Endometrial microvascular endothelial cells (primary cell): ENCODE results near the gene MPZL3. TPM values are rescaled to one million over a fixed set of nuclear protein-coding genes. Genes with fewer than 3 reads are reported as not detected.

Experiments
- in situ Hi-C: cut with HindIII; loops from 2 replicates; pipeline ENCODE4 v1.10.0; 2017; ENCODE audit warnings: low sequenced_read_pairs, low pct_unique_long_range_greater_than_20kb; ENCODE audit errors: inconsistent ontology term
- total RNA-seq: library from RNA; depleted of rRNA; stranded (reverse); fragments of >200 nt; gene quantifications from one replicate; pipeline ENCODE4 v1.2.3, GENCODE V29; 2015; ENCODE audit errors: inconsistent ontology term

Gene MPZL3
- total RNA-seq, 1 donor from 2014 or later = 10.3 TPM

DNA sequence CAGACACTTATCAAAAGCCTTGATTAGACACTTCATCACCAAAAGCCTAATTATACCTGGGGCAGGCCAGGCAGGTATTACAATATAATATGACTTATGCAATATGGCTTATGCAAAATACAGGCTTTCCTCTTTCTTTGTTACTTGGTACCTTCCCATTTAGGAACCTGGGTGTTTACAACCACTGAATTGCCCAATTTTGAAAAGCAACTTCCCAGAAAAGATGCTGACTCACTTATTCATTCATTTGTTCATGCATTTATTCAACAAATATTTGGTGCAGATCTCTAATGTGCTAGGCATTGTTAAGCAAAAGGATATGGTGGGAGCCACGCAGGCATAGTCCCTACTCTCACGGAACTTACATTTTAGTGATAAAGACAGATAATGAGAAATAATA, 13.7 kb downstream of the MPZL3 start:
- in situ Hi-C loops = no loop called here

DNA sequence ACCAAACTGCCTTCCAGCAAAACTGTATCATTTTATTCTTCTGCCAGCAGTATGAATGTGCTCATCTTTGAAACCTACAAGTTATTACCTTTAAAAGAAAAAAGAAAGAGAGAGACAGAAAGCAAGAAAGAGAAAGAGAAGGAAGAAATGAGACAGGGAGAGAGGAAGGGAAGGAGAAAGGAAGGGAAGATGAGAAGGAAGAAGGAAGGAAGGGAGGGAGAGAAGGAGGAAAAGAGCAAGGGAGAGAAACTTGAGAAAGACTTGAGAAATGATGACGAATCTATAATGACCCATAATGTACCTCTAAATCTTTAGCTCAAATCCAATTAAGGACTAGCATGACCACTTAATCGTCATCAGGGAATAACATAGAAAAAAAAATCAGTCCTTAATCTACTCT, 16.0 kb downstream of the MPZL3 start:
- in situ Hi-C loops = no loop called here

DNA sequence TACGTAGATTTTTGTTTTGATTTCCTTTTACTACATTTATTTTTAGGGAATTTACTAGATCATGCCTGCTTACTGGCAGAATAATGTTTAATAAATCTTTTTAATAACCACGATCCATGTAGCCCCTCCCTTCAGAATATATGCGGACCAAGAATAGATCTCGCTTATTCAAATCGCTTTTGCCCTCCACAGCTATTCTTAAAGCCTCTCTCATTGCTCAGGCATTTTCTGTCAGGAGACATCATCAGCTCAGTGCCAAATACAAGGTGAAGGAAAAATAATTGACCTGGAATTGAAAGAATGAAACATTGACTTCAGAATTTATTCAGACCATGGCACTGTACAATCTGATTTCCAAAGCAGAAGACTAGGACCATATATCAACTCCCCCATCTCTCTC, 17.3 kb downstream of the MPZL3 start:
- in situ Hi-C loops = no loop called here

DNA sequence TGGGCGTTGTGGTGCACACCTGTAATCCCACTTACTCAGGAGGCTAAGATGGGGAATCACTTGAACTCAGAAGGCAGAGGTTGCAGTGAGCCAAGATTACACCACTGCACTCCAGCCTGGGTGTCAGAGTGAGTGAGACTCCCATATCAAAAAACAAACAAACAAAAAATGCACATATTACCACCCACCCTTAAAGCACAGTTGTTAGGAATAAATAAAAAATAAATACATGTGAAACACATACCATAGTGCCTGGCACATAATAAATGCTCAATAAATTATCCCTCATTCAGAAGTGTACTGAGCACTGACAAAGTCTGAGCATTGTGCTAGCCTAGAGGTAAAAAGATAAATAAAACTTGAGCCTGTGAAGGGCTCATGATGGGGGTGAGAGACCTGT, 18.3 kb downstream of the MPZL3 start:
- in situ Hi-C loops = no loop called here

DNA sequence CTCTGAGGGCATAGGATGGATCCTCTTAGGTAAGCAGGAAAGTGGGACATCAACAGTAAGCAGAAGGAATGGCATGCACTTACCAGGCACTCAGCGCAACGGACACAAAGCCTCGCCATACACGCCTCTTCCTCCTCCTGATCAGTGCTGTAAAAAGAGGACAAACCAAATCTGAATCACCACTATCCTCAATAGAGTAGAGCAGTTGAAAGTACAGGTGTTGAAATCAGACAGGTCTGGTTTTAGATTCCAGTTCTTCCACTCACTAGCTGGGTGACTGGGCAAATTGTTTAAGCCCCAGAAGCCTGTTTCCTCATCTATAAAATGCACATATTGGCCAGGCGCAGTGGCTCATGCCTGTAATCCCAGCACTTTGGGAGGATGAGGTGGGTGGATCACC, 18.8 kb downstream of the MPZL3 start:
- in situ Hi-C loops = no loop called here

DNA sequence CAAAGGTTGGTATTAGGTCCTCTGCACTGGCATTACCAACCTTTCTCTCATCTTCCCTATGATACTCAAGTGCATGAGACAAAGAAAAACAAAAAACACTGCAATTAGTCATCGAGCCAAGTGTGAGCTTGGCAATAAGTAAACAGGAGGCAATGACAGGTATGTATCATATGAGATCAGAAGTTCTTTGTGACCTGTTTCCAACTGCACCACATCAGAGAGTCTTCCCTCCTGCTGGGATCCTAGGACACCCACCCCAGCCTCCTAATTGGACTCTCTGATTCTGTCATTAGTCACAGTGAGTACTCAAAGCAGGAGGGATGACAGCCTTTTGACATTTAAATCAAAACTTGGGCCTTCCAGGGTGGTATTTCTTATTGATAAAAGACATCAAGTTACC, 19.5 kb downstream of the MPZL3 start:
- in situ Hi-C loops = no loop called here

DNA sequence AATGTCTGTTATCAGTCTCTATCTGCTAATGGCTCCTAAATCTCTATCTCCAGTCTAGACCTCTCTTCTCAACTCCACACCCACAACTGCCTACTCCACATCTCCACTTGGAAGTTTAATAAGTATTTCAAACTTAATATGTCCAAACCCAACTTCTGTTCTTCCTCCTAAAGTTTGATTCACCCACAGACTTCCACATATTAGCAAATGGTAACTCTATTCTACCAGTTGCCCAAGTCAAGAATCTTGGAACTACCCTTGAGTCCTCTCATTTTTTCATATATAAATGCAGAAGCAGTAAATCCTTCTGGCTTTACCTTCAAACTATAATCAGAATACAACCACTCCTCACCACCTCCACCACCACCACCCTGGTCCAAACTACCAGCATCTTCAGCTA, 20.7 kb downstream of the MPZL3 start:
- in situ Hi-C loops = no loop called here

DNA sequence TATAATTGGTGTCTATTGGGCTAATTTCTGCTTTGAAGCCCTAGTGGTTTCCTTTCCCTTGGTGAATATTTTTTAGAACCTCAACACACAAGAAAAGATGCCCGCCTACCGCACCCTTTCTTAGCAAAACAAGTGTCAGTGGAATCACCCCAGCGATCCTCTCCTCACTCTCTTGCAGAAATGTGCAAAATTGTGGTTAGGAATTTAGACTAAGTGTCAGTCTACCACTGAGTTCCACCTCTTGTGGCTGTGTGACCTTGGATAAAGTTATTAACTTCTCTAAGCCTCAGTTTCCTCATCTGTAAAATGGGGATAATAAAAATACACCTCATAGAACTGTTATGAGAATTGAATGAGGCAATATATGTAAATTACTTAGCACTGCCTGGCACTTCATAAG, 22.1 kb downstream of the MPZL3 start:
- in situ Hi-C loops = no loop called here

DNA sequence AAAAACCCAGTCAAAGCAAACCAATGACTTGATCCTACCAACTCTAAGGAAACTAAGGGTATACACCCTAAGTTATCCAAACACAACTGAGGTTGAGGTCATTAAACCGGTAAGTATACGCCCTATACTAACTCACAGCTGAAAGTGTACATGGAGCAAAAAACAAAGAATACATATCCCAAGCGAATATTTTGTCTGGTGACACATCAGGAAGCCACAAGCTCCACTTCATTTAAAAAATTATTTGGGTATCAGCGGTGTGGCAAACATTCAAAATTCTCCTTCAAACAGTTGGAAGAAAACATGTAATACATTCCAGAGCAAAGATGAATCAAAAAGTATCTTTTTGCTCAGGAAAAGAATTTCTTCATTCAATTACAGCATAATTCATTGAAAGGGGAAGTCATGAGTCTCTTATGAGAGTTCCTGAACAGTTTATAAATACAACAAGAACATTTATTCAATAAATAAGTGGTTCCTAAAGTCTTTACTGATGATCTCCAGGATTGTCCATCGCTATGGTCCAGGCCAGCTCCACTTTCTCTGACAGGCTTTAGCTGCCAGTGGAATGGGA, 22.8 kb downstream of the MPZL3 start:
- in situ Hi-C loops = no loop called here

DNA sequence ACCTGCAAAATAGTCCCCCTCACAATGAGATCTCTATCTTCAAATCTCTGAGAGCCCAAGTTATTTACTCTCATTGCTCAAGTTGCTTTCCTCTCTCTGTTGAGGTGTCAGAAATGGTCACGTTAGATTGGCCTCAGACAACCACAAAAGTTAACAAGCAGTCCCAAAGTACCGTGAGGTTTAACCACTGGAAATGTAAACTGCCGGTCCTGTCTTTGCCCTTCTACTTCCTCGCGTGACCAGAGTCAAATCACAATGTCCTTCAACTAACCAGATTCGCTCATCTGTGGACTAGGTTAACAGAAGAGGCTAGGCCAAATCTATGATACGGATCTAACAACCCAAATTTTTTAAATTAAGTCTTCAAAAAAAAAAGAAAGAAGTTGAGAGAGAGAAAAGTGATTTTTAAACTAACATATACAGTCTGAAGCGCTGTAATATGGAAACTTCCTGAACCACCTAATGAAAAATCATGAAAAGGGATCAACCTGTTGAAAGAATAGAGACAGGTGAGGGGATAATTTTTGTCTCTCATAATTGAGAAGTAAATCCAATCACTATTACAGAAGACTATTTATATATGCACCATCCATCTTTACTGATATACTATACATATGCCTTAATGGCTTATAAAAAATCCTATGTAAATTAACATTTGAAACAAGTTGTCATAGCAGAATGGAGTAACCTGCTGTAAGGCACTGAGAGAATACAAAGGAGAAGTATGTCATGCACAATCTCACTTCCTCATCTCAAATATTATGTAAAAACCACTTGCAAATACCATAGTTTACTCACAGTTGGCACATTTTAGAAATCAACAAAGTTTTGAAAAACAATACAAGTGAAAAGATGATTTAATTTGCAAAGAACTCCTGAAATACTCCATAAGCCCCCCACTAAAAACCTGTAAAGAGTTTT, 24.0 kb downstream of the MPZL3 start:
- in situ Hi-C loops = no loop called here

DNA sequence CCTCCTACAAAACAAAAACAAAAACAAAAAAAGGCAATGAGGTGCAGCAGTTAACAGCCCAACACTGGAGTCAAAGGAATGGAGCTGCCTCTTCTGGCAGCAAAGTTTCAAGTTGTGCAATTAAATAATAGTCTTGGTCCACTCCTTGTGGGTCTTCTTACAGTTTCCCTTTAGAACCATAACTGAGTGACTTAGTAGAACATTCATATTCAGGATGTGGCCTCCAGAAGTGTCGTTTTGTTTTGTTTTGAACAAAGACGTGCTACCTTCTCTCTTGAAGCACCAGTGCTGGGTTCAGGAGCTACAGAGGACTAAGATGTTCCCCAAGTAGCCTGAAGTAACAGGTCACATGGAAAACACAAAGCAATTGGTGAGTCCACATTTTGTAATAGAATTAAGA, 25.4 kb downstream of the MPZL3 start:
- in situ Hi-C loops = no loop called here

DNA sequence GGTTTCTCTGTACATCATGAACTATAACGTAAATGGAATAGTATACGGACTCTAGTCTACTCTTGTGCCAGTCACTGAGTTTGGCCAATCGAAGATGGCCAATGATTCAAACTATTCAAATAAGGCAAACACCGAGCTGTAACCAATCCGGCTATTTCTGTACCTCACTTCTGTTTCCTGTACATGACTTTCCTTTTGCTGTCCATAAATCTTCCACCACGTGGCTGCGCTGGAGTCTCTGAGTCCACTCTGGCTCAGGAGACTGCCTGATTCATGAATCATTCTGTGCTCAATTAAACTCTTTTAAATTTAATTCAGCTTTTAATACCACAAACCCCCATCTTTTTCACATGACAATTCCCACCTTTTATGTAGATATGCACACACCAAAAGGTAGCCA, 25.9 kb downstream of the MPZL3 start:
- in situ Hi-C loops = no loop called here

DNA sequence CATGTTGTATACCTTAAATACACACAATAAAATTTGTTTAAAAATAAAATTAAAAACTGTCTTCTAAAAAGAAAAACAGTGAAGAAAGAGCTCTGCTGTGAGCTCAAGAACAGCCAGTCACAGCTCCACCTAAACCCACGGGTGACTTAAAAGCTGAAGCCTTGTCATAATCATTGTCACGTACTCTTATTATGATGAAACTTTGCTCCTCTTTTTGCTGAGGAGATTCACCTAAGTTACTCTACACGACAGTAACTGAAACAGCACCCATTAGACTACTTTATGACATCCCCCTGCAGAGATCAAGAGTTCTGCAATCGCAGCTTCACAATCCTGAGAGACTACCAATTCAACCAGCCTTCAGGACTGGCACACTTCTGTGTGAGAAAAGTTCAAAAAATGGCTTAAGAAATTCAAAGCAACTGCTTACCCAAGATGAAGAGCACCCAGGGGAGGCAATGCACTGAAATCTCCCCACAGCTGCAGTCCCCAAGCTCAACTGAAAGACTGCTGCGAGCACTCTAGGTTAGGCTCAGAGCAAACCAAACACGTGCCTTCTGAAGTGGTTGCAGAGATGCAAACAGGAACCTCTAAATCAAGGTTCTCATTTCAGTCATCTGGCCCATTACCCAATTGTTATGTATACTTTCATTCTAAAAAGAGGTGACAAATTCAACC, 27.5 kb downstream of the MPZL3 start, which contains the start of gene JAML:
Gene JAML, minus strand, starts transcription at position 501 of the 678 bp plus-strand sequence. CDS start 10,145 bp downstream, outside the sequence.
- in situ Hi-C loops = no loop called here

DNA sequence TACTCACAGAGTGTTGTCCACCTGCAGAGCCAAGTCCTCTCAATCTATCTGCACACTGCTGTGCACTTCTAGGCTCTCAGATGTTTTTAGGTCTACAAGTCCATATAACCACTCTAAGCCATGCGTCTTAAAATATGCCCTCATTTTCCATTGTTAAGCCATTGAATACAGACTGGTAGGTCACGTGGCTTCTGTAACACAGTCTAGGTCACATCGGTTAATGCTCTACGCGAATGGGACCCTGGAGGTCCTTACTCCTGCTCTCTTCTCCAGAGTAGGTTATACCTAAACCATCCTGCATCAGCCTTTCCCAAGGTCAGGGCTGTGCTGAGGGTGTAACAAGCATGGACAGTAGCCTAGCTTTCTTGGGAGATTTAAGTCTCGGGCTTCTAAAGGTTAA, 28.2 kb downstream of the MPZL3 start:
- in situ Hi-C loops = no loop called here

DNA sequence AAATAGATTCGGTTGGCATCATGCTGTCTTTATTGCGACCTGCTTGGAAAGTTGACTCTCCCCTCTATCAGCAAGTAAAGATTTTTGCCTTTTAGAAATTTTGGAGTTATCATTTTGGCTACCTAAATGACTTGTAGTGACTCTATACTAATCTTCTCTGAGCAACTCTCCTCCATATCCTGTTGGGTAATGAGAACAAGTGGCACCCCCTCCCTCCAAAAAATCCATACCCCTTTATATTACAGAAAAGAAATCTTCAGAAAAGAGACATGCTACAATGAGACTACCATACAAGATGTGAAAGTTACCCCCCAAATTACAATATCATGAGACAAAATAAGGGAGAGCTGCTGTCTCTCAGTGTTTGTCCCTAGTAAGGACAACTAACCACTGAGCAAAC, 28.6 kb downstream of the MPZL3 start:
- in situ Hi-C loops = no loop called here

DNA sequence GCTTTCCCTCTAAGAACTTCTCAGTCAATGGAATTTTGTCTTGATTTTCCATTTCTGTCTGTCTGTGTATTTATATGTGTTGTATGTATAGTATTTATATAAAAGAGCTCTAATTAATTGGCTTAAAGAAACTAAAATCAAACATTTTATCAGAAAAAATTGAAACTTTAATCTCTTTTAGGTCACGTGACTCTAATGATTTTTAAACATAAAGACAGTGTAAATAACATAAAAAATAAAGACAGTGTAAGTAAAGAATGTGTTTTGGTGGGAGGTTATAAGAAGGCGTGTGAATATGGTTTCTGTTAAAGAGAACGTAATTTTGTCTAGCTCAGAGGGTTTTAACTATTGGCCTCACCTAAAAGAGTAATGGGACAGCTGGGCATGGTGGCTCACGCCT, 29.7 kb downstream of the MPZL3 start:
- in situ Hi-C loops = no loop called here

DNA sequence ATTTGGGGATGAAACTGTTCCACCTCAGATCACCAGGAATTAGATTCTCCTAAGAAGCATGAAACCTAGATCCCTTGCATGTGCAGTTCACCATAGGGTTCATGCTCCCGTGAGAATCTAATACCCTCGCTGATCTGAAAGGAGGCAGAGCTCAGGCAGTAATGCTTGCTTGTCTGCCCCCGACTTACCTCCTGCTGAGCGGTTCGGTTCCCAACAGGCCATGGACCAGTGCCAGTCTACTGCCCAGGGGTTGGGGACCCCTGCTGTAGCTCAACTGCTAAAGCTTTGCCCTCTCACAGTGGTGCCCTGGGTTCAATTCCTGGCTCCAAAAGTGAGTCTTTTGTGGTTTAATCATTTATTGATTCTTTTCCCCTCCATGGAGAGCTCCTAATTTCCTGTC, 30.7 kb downstream of the MPZL3 start:
- in situ Hi-C loops = no loop called here

DNA sequence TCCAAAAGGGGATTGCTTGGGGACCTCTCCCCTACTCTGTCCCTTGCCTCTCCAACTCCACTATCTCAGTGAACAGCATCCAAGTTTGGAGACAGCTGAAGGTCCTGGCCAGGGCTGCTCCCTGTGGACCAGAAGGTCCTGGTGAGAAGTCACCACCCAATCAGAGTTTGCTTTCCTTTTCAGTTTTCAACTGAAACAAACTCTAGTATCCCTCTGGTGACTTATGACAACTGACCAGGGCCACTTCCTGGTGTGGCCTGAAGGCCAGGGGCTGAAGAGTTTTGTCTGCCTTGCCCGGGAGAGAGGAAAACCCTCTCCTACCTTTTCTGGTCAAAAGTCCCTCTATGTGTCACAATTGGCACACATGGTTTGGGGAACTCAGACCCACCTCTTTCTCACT, 32.4 kb downstream of the MPZL3 start:
- in situ Hi-C loops = no loop called here

DNA sequence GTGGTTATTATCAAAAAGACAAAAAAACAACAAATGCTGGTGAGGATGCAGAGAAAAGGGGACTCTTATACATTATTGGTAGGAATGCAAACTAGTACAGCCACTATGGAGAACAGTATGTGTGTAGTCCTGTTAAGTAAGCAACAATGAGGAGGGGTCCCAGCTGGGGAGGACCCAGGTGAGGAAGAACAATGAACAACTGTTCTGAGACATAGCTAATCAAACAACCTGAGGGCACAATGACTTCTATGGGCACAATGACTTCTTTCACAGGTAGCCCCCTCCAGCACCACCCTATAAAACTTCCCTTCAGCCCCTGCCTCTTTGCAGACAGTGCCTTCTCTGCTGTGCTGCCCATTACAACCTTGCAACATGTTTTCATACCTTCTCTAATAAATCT, 32.9 kb downstream of the MPZL3 start:
- in situ Hi-C loops = no loop called here

DNA sequence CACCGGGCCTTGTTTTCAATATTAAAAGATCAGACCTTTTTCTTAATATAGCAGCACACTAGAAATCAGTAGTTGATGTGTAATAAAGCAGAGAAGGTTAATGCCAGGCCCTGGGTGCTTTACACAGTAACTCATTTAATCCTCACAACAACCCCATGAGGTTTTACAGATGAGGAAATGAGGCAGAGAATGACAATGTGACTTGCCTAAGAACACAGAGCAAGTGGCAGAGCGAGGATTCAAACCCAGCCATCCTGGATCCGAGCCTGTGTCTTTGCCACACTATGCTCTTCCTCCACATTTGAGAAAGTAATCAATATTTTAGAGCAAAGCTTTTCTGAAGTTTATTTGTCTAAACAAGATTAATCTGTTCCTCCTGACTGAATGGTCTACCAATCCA, 34.6 kb downstream of the MPZL3 start:
- in situ Hi-C loops = no loop called here
